ENCODE data around the gene NCKAP5L. TPM values are rescaled to one million over a fixed set of nuclear protein-coding genes. Genes with fewer than 3 reads are reported as not detected.

Gene NCKAP5L
- total RNA-seq, 2 donors from 2014 or later = 18.6 to 18.8 TPM

DNA sequence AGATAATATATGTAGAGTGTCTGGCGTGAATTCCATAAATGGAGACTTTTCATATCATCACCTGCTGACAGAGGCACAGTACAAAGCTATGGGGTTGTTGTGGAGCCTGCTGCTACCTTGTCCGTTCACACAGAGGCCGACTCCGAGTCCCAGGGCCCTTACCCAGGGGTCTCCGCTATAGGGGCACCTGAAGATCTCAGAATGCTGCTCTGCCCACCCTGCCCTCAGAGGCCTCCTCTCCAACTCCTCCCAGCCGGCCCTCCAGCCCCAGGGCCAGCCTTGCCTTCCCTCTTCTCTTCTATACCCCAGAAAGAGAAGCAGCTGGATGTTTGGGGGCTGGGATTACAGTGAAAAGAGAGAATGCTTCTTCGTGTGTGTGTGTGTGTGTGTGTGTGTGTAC, 21.3 kb downstream of the NCKAP5L start:
- no peak for ATAC-seq

DNA sequence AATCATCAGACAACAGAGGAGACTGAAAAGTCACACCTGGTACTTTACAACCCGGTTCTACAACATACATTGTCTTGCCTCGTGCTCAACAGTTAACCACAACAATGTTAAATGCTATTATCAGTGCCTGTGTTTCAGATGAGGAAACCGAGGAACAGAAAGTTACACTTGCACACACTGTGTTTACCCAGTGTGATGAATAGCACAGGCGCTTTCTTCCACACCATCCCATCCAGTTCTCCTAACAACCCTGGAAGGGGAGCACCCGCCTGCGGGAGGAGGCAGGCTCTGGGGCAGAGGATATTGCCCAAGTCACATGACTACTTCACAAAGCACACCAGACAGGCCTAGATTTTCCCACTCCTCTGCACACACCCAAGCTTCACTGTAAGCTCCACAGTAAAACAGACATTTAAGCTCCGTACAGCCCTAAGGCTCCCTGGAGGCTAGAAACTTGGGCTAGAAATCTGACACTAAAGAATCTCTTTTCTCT, 21.8 kb downstream of the NCKAP5L start:
- no peak for DNase-seq
- intact Hi-C loops (cut with DNase I) = no loop called here
- no peak for ATAC-seq

More for the DNA sequence above, 21.3 kb downstream of the NCKAP5L start:
- no peak for DNase-seq
- intact Hi-C loops (cut with DNase I) = no loop called here

GRCh38 chr12:49805409-49805808, 22.8 kb downstream of the NCKAP5L start:
- ATAC-seq = no peak
- intact Hi-C loops (cut with DNase I) = no loop called here
- no peak for DNase-seq

GRCh38 chr12:49804821-49805220, 23.4 kb downstream of the NCKAP5L start:
- intact Hi-C loops (cut with DNase I) = no loop called here
- DNase-seq (no peak), ATAC-seq (no peak)

GRCh38 chr12:49803693-49804450, 24.3 kb downstream of the NCKAP5L start:
- no peak for DNase-seq
- intact Hi-C loops (cut with DNase I) = no loop called here
- no peak for ATAC-seq

DNA sequence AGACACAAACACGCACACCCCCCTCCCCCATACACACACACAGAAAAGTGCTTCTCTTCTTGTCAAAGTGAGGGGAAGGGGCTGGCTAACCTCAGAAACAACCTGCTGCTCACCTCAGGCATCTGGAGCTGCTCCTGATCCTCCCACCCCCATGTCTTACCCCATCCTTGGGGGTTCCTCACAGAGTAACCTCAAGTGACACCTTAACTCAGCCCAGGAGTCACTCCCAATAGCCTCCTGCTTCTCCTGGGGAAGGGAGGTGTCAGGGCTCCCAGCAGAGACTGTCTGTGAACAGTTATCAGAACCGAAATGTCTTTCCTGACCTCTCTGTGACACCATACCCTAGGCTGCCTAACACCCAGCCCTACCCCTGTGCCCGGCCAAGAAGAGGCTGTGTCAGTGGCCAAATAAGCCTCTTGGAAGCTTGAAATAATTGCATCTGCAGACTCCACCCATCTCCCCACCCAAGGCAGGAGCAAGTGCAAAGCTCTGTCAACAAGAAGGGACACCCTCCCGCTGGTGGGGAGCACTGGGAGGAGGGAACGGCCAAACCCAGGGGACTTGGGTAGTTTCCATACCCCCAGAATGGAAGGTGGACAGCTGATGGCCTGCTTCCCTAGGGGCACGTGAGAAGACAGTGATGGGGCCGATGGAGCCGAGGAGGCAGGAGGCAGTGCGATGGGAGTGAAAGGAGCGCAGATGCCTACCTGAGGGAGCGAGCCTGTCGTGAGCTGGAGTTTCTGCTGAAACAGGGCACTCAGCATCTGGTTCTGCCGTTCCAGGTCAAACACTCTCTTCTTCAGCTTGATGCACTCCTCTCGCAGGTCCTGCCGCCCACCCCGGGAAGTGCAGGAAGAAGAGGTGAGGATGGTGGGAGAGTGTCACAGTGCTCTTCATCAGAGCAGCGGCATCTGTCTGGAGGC, 26.8 kb downstream of the NCKAP5L start:
- no peak for DNase-seq
- peak; percentile 33 to 50 for ATAC-seq
- intact Hi-C loops (cut with DNase I) = no loop called here

GRCh38 chr12:49800421-49801140, 27.6 kb downstream of the NCKAP5L start:
- ATAC-seq (peak; percentile 31 to 72), DNase-seq (no peak)
- intact Hi-C loops (cut with DNase I) = no loop called here

GRCh38 chr12:49798934-49799333, 29.3 kb downstream of the NCKAP5L start:
- DNase-seq (no peak), ATAC-seq (no peak)
- intact Hi-C loops (cut with DNase I) = no loop called here

DNA sequence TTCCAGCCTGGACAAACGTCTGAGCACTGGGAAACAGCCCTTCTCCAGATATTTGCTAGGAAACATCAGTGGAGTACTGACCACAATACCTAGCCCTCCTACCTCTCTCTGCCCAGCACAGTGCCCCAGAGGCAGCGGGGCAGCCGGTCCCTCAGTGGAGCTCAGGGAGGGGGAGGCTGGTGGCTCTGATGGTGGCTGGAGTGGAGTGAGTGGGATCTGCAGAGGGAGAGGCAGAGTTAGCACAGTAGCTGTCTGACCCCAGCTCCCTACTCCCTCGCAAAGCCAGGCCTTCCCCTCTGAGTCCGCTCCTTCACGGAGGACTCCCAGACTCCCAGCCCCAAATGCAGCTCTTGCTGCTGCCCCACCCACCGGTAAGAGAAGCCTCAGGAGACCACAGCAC, 30.0 kb downstream of the NCKAP5L start:
- ATAC-seq (no peak), DNase-seq (no peak)
- intact Hi-C loops (cut with DNase I) = no loop called here

- DNase-seq (no peak), ATAC-seq (no peak)
- intact Hi-C loops (cut with DNase I) = no loop called here
These were observed 30.8 kb downstream of the NCKAP5L start for GRCh38 chr12:49797449-49797776.

GRCh38 chr12:49796606-49797448, 31.4 kb downstream of the NCKAP5L start:
- ATAC-seq (no peak), DNase-seq (no peak)
- intact Hi-C loops (cut with DNase I) = no loop called here

DNA sequence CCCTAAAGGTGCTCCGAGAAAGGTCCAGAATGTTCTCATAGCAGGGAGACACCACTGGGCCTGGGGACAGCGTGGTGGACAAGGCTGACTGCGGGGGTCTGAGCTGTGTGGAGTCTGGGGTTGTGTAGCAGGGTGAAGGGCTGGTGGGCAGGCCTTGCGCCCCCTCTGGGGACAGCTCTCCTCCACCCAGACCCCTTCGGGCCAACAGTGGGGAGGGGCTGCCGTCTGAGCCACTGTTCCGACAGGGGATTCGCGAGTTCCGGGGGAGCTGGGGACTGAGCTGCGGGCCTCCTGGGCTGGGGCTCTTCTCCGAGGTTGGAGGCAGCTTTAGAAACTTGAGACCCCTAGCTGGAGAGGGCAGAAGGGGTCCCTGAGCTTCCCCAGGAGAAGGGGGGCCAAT, 32.1 kb downstream of the NCKAP5L start:
- ATAC-seq (no peak), DNase-seq (no peak)
- intact Hi-C loops (cut with DNase I) = no loop called here

DNA sequence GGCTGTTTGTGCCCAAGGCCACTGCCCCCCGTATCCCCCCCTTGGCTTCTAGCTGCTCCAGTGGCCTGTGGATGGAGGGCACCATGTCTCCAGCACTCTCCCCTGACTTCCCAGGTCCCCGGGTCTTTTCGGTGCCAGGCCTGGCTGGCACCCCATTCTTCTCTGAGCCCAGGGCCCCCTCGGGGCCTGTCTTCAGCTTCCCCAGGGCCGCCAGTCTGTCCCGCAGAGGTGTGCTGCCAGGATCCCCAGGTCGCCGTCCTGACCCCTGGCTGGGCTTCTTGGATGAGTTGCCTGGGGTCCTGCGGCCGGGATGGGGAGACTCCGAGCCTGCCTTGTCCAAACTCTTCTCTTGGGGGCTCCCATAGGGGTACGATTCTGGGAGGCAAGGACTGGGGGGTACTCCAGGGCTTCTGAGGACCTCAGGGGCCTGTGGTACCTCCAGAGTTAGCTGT, 32.5 kb downstream of the NCKAP5L start:
- intact Hi-C loops (cut with DNase I) = no loop called here
- no peak for ATAC-seq

GRCh38 chr12:49794811-49795653, 33.2 kb downstream of the NCKAP5L start:
- ATAC-seq (no peak), DNase-seq (no peak)
- intact Hi-C loops (cut with DNase I) = no loop called here

More for the DNA sequence above, 32.5 kb downstream of the NCKAP5L start:
- no peak for DNase-seq

DNA sequence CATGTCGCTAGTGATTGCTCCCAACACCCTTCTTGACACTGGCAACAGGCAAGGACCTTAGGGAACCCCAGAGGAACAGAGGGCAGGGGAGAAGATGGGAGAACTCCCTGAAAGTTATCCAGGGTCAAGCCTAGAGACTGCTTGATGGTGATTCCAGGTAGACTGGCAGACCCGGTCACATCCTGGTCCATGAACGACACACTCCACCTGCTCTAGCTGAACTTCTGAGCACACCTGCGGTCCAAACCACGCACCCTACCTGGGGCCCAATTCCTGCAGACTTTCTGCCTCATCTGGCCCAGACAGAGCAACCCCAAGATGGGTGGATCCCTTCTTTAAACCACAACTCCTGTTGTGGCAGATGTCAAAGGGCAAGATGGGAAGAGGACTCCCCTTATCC, 34.2 kb downstream of the NCKAP5L start:
- ATAC-seq (no peak), DNase-seq (no peak)
- intact Hi-C loops (cut with DNase I) = no loop called here

GRCh38 chr12:49793620-49794019, 34.6 kb downstream of the NCKAP5L start:
- intact Hi-C loops (cut with DNase I) = no loop called here
- DNase-seq = no peak
- ATAC-seq = no peak

- ATAC-seq = no peak
- intact Hi-C loops (cut with DNase I) = no loop called here
- DNase-seq = no peak
These were observed 35.1 kb downstream of the NCKAP5L start for GRCh38 chr12:49792976-49793580.

Data from left cardiac atrium (tissue), 4 donors.